Left ventricle myocardium superior (tissue), 1 donor: ENCODE data around the gene TOMM5. TPM values are rescaled to one million over a fixed set of nuclear protein-coding genes. Genes with fewer than 3 reads are reported as not detected.
"Not testable (repeated sequence)": the region's sequence is repeated elsewhere in the genome, so short reads cannot be mapped to it uniquely, and the experiment has no call there.

Experiments
- ATAC-seq: fragments of 200-7000 bp; cut with Tn5 transposase; one replicate; pipeline ENCODE4 v1.9.1; 2020; ENCODE audit warnings: mild to moderate bottlenecking, moderate library complexity
- DNase-seq: peaks from one replicate; pipeline ENCODE4 v3.0.0-alpha.2; 2020
- intact Hi-C: fragments of 100-400 bp; cut with micrococcal nuclease; formaldehyde crosslinking; loops from one replicate; pipeline ENCODE4 v1.11.0; 2022
- total RNA-seq: library from RNA; stranded (reverse); fragmentation: NEBNext Ultra II Directional; extraction: Animal tissue kit (Norgen Biotek cat#: 25700); gene quantifications from one replicate; pipeline ENCODE4 v1.2.1, GENCODE V29; 2021
- donor health status: DM: no; HTN: yes; CAD: no; lungs with severe emphysema.

The TOMM5 gene
- total RNA-seq, 1 donor from 2014 or later = 60.7 TPM

- DNase-seq = no peak
- ATAC-seq = no peak
- intact Hi-C loops = no loop called here
Measured at GRCh38 chr9:37617832-37618231, 25.4 kb upstream of the TOMM5 start.

GRCh38 chr9:37617161-37617560, 24.8 kb upstream of the TOMM5 start:
- ATAC-seq (no peak), DNase-seq (no peak)
- intact Hi-C loops = no loop called here

GRCh38 chr9:37611961-37612360, 19.6 kb upstream of the TOMM5 start:
- DNase-seq = no peak
- intact Hi-C loops = no loop called here
- ATAC-seq = no peak

GRCh38 chr9:37611014-37611413, 18.6 kb upstream of the TOMM5 start:
- DNase-seq (no peak), ATAC-seq (no peak)
- intact Hi-C loops = no loop called here

- no peak for ATAC-seq
- DNase-seq = no peak
- intact Hi-C loops = no loop called here
Measured at GRCh38 chr9:37609735-37610397, 17.5 kb upstream of the TOMM5 start.

GRCh38 chr9:37608250-37608649, 15.9 kb upstream of the TOMM5 start:
- DNase-seq (no peak), ATAC-seq (no peak)
- intact Hi-C loops = no loop called here

GRCh38 chr9:37604296-37604695, 11.9 kb upstream of the TOMM5 start:
- intact Hi-C loops = no loop called here
- ATAC-seq (no peak), DNase-seq (no peak)

- peak; percentile 97 for ATAC-seq
- intact Hi-C loops = no loop called here
Measured at GRCh38 chr9:37602817-37603216, 10.4 kb upstream of the TOMM5 start.

GRCh38 chr9:37602061-37602460, 9.7 kb upstream of the TOMM5 start:
- DNase-seq, intact Hi-C loops, ATAC-seq: not testable (repeated sequence)

More at GRCh38 chr9:37602817-37603216, 10.4 kb upstream of the TOMM5 start:
- peak; percentile 51 for DNase-seq

GRCh38 chr9:37596504-37596903, 4.1 kb upstream of the TOMM5 start:
- no peak for DNase-seq
- intact Hi-C loops = no loop called here
- ATAC-seq = no peak

GRCh38 chr9:37593883-37594448, 1.6 kb upstream of the TOMM5 start:
- DNase-seq (no peak), ATAC-seq (no peak)
- intact Hi-C loops = no loop called here

GRCh38 chr9:37587521-37587920, 4.9 kb downstream of the TOMM5 start:
- intact Hi-C loops = no loop called here
- DNase-seq (no peak), ATAC-seq (no peak)

- ATAC-seq = no peak
Measured at GRCh38 chr9:37583522-37584121, 8.8 kb downstream of the TOMM5 start.

GRCh38 chr9:37582548-37583157, 9.7 kb downstream of the TOMM5 start:
- DNase-seq (no peak), ATAC-seq (peak; percentile 38)
- intact Hi-C loops = no loop called here

More at GRCh38 chr9:37583522-37584121, 8.8 kb downstream of the TOMM5 start:
- intact Hi-C loops = no loop called here
- no peak for DNase-seq

- peak; percentile 98 for ATAC-seq
- DNase-seq = peak; percentile 88
- intact Hi-C loops = no loop called here
Measured at GRCh38 chr9:37575921-37576721, 16.3 kb downstream of the TOMM5 start, which contains the start of gene FBXO10. TSS of gene FBXO10 (minus strand) at chr9:37576380. CDS start at chr9:37541768, 34,612 bp downstream.

- peak; percentile 50 for ATAC-seq
- DNase-seq = no peak
- intact Hi-C loops = no loop called here
Measured at GRCh38 chr9:37575511-37575914, 16.9 kb downstream of the TOMM5 start.

- DNase-seq (no peak), ATAC-seq (no peak)
- intact Hi-C loops = no loop called here
Measured at GRCh38 chr9:37575001-37575400, 17.4 kb downstream of the TOMM5 start.

GRCh38 chr9:37574241-37574721, 18.1 kb downstream of the TOMM5 start:
- intact Hi-C loops = no loop called here

GRCh38 chr9:37571282-37571681, 21.1 kb downstream of the TOMM5 start:
- no peak for DNase-seq
- ATAC-seq = no peak
- intact Hi-C loops = no loop called here

More at GRCh38 chr9:37574241-37574721, 18.1 kb downstream of the TOMM5 start:
- ATAC-seq (no peak), DNase-seq (no peak)
